Panc1 (cell line): ENCODE data around the gene UBE2U. TPM values are rescaled to one million over a fixed set of nuclear protein-coding genes. Genes with fewer than 3 reads are reported as not detected.
"Not testable (repeated sequence)": the region's sequence is repeated elsewhere in the genome, so short reads cannot be mapped to it uniquely, and the experiment has no call there.

Experiments used
- ATAC-seq: fragments of 200-7000 bp; cut with Tn5 transposase; 2 replicates; pipeline ENCODE4 v1.9.1; 2020; ENCODE audit warnings: mild to moderate bottlenecking, moderate library complexity
- BruUV-seq: library from RNA; stranded (reverse); fragments of 400-500 nt; replicated peaks from 2 replicates; lab custom pipeline; 2021; lab: Mats Ljungman, UMichigan
- CTCF ChIA-PET: fragments of 300-600 bp; sonication (Branson Sonifier 250); formaldehyde crosslinking; loops from one replicate; lab custom pipeline; 2022; ENCODE audit warnings: antibody characterized with exemption; lab: Charles Lee
- POLR2A ChIA-PET: fragments of 300-600 bp; sonication (Branson Sonifier 250); formaldehyde crosslinking; loops from one replicate; lab custom pipeline; 2022; ENCODE audit warnings: antibody characterized with exemption; lab: Charles Lee
- DNase-seq: peaks from one replicate; pipeline ENCODE4 v3.0.0-alpha.2; 2010; ENCODE audit warnings: low read depth, low spot score
- H3K27ac ChIP-seq: 2 replicates; pipeline ENCODE4 v1.5.1; 2011; ENCODE audit warnings: mild to moderate bottlenecking, low read length, inconsistent platforms
- H3K27me3 ChIP-seq: fragments of 200-500 bp; sonication (Bioruptor generic); 2 replicates; pipeline ENCODE4 v1.6.0; 2014; ENCODE audit warnings: low read length, inconsistent platforms; ENCODE audit not compliant: control insufficient read depth, insufficient read depth
- H3K36me3 ChIP-seq: fragments of 200-500 bp; sonication (Bioruptor generic); 2 replicates; pipeline ENCODE4 v1.5.1; 2014; ENCODE audit warnings: inconsistent platforms, mild to moderate bottlenecking, low read length, moderate library complexity; ENCODE audit not compliant: control insufficient read depth, insufficient read depth
- H3K4me1 ChIP-seq: 2 replicates; pipeline ENCODE4 v1.5.1; 2011; ENCODE audit warnings: inconsistent platforms, mild to moderate bottlenecking, low read length, moderate library complexity; ENCODE audit not compliant: control insufficient read depth, insufficient read depth
- H3K4me3 ChIP-seq, 2 experiments: 2 replicates each; pipeline ENCODE4 v1.5.1; 2011 to 2012; ENCODE audit warnings: low read depth in 2 of 2, low read length in 2 of 2, mild to moderate bottlenecking in 2 of 2, inconsistent platforms in 1 of 2, moderate library complexity in 1 of 2
- H3K9me3 ChIP-seq: fragments of 200-500 bp; sonication (Bioruptor generic); 2 replicates; pipeline ENCODE4 v1.5.1; 2014; ENCODE audit warnings: low read depth, mild to moderate bottlenecking, inconsistent platforms, low read length, moderate library complexity; ENCODE audit not compliant: control insufficient read depth, insufficient read depth
- POLR2AphosphoS5 ChIP-seq: IDR thresholded peaks from 2 replicates; pipeline ENCODE4 v1.6.1; 2012; ENCODE audit warnings: mild to moderate bottlenecking, low read depth, low read length, moderate library complexity
- SIN3A ChIP-seq: IDR thresholded peaks from 2 replicates; pipeline ENCODE4 v1.6.1; 2012; ENCODE audit warnings: low read depth, mild to moderate bottlenecking, low read length, moderate library complexity, borderline replicate concordance; ENCODE audit not compliant: insufficient read depth
- TCF7L2 ChIP-seq: IDR thresholded peaks from 2 replicates; pipeline ENCODE4 v1.6.1; 2011; ENCODE audit warnings: mild to moderate bottlenecking, low read depth, low read length, inconsistent platforms
- in situ Hi-C: cut with HindIII; loops from 2 replicates; pipeline ENCODE4 v1.10.0; 2016; ENCODE audit warnings: low sequenced_read_pairs, low pct_unique_long_range_greater_than_20kb
- intact Hi-C: fragments of 100-400 bp; cut with micrococcal nuclease; formaldehyde crosslinking; loops from one replicate; pipeline ENCODE4 v1.10.0; 2022; ENCODE audit not compliant: unreplicated experiment
- total RNA-seq: library from RNA; stranded (reverse); gene quantifications from one replicate; pipeline ENCODE4 v1.2.1, GENCODE V29; 2021; ENCODE audit not compliant: unreplicated experiment
- TF ChIP-seq, protein P1 (sequence below), 2 experiments: IDR thresholded peaks; 2 replicates each; pipeline ENCODE4 v1.6.1; 2011 to 2012; ENCODE audit warnings: low read depth in 2 of 2, control low read depth in 1 of 2, low read length in 1 of 2, mild to moderate bottlenecking in 1 of 2, moderate library complexity in 1 of 2; ENCODE audit not compliant: insufficient read depth in 1 of 2
- TF ChIP-seq, protein P2 (sequence below): fragments of 450-650 bp; IDR thresholded peaks from 2 replicates; pipeline ENCODE4 v1.5.1; 2017; ENCODE audit warnings: mild to moderate bottlenecking

UBE2U gene
- total RNA-seq, 1 experiment from 2014 or later = not detected

GRCh38 chr1:64248065-64248464 lies 44.6 kb downstream of the UBE2U start:
- no peak for ATAC-seq
- in situ Hi-C loops = loop anchor here (25.0 kb wide), 1 partner anchor 561 kb away; no protein-coding TSS in a partner anchor

DNA sequence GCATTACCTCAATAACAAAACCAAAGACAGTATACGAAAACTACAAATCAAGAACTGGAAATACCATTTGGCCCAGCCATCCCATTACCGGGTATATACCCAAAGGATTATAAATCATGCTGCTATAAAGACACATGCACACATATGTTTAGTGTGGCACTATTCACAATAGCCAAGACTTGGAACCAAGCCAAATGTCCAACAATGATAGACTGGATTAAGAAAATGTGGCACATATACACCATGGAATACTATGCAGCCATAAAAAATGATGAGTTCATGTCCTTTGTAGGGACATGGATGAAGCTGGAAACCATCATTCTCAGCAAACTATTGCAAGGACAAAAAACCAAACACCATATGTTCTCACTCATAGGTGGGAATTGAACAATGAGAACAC lies 47.0 kb downstream of the UBE2U start:
- DNase-seq, CTCF ChIA-PET, ATAC-seq, H3K4me1 ChIP-seq, H3K36me3 ChIP-seq, POLR2A ChIA-PET, H3K9me3 ChIP-seq, H3K27ac ChIP-seq, H3K4me3 ChIP-seq, BruUV-seq, in situ Hi-C loops, H3K27me3 ChIP-seq, intact Hi-C loops: not testable (repeated sequence)

More at GRCh38 chr1:64248065-64248464, 44.6 kb downstream of the UBE2U start:
- BruUV-seq = no TSS peak
- Histone ChIP-seq H3K9me3 (no peaks in the 10 kb centered on the region), H3K4me3 (no peak overlapping the region), H3K36me3 (no peaks in the 10 kb centered on the region), H3K27me3 (no peaks in the 10 kb centered on the region), H3K27ac (no peak overlapping the region), H3K4me1 (peaks cover 20% of the 10 kb centered on the region)
- ChIA-PET CTCF (interaction anchor here (0.5 to 0.6 kb wide), 2 partner anchors 253 to 428 kb away, joined by 3 read pairs; no protein-coding TSS in a partner anchor), POLR2A (no interaction called here)
- intact Hi-C loops = loop anchor here (5.0 to 10.0 kb wide), 3 partner anchors 313 to 671 kb away; partner anchors contain the start of gene ROR1
- DNase-seq = no peak
- TF ChIP-seq POLR2AphosphoS5 (no peak), SIN3A (no peak), TCF7L2 (no peak)
- TF ChIP-seq, protein P1, sequence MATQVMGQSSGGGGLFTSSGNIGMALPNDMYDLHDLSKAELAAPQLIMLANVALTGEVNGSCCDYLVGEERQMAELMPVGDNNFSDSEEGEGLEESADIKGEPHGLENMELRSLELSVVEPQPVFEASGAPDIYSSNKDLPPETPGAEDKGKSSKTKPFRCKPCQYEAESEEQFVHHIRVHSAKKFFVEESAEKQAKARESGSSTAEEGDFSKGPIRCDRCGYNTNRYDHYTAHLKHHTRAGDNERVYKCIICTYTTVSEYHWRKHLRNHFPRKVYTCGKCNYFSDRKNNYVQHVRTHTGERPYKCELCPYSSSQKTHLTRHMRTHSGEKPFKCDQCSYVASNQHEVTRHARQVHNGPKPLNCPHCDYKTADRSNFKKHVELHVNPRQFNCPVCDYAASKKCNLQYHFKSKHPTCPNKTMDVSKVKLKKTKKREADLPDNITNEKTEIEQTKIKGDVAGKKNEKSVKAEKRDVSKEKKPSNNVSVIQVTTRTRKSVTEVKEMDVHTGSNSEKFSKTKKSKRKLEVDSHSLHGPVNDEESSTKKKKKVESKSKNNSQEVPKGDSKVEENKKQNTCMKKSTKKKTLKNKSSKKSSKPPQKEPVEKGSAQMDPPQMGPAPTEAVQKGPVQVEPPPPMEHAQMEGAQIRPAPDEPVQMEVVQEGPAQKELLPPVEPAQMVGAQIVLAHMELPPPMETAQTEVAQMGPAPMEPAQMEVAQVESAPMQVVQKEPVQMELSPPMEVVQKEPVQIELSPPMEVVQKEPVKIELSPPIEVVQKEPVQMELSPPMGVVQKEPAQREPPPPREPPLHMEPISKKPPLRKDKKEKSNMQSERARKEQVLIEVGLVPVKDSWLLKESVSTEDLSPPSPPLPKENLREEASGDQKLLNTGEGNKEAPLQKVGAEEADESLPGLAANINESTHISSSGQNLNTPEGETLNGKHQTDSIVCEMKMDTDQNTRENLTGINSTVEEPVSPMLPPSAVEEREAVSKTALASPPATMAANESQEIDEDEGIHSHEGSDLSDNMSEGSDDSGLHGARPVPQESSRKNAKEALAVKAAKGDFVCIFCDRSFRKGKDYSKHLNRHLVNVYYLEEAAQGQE (IDR thresholded peaks at IDR 0.05; ENCODE audit: insufficient read depth in 1 of 2, low read depth in 2 of 2, low read length in 1 of 2) = no peak
- TF ChIP-seq, protein P2, sequence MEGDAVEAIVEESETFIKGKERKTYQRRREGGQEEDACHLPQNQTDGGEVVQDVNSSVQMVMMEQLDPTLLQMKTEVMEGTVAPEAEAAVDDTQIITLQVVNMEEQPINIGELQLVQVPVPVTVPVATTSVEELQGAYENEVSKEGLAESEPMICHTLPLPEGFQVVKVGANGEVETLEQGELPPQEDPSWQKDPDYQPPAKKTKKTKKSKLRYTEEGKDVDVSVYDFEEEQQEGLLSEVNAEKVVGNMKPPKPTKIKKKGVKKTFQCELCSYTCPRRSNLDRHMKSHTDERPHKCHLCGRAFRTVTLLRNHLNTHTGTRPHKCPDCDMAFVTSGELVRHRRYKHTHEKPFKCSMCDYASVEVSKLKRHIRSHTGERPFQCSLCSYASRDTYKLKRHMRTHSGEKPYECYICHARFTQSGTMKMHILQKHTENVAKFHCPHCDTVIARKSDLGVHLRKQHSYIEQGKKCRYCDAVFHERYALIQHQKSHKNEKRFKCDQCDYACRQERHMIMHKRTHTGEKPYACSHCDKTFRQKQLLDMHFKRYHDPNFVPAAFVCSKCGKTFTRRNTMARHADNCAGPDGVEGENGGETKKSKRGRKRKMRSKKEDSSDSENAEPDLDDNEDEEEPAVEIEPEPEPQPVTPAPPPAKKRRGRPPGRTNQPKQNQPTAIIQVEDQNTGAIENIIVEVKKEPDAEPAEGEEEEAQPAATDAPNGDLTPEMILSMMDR = no peak

- H3K27me3 ChIP-seq = no peaks in the 10 kb centered on the region
- TF ChIP-seq, protein P2 = peak; percentile 29
- no peak for TF ChIP-seq POLR2AphosphoS5
- in situ Hi-C loops (no loop called here), intact Hi-C loops (no loop called here)
- H3K27ac ChIP-seq = no peak overlapping the region
- no peak for ATAC-seq
- BruUV-seq = no TSS peak
- no peak overlapping the region for H3K4me3 ChIP-seq
- no peaks in the 10 kb centered on the region for H3K36me3 ChIP-seq
- CTCF ChIA-PET = no interaction called here
- no peaks in the 10 kb centered on the region for H3K9me3 ChIP-seq
- DNase-seq = no peak
- H3K4me1 ChIP-seq = no peaks in the 10 kb centered on the region
- POLR2A ChIA-PET = no interaction called here
Measured at GRCh38 chr1:64251971-64252370, 48.5 kb downstream of the UBE2U start.

- in situ Hi-C loops, DNase-seq, H3K36me3 ChIP-seq, H3K9me3 ChIP-seq, intact Hi-C loops, H3K27me3 ChIP-seq, H3K4me1 ChIP-seq, ATAC-seq, H3K27ac ChIP-seq, BruUV-seq, H3K4me3 ChIP-seq, CTCF ChIA-PET: not testable (repeated sequence)
- POLR2A ChIA-PET = interaction anchor here (0.7 kb wide), 1 partner anchor 345 kb away, joined by 4 read pairs; no protein-coding TSS in a partner anchor
Measured at GRCh38 chr1:64257233-64257632, 53.8 kb downstream of the UBE2U start.

DNA sequence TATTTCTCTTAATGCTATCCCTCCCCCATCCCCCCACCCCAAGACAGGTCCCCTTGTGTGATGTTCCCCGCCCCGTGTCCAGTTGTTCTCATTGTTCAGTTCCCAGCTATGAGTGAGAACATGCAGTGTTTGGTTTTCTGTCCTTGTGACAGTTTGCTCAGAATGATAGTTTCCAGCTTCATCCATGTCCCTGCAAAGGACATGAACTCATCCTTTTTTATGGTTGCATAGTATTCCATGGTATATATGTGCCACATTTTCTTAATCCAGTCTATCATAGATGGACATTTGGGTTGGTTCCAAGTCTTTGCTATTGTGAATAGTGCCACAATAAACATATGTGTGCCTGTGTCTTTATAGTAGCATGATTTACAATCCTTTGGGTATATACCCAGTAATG lies 55.0 kb downstream of the UBE2U start:
- H3K9me3 ChIP-seq, CTCF ChIA-PET, H3K36me3 ChIP-seq, H3K27me3 ChIP-seq, intact Hi-C loops, BruUV-seq, ATAC-seq, DNase-seq, POLR2A ChIA-PET, H3K27ac ChIP-seq, in situ Hi-C loops, H3K4me3 ChIP-seq, H3K4me1 ChIP-seq: not testable (repeated sequence)
